ENCODE results near the gene RDH13.

Gene RDH13

DNA sequence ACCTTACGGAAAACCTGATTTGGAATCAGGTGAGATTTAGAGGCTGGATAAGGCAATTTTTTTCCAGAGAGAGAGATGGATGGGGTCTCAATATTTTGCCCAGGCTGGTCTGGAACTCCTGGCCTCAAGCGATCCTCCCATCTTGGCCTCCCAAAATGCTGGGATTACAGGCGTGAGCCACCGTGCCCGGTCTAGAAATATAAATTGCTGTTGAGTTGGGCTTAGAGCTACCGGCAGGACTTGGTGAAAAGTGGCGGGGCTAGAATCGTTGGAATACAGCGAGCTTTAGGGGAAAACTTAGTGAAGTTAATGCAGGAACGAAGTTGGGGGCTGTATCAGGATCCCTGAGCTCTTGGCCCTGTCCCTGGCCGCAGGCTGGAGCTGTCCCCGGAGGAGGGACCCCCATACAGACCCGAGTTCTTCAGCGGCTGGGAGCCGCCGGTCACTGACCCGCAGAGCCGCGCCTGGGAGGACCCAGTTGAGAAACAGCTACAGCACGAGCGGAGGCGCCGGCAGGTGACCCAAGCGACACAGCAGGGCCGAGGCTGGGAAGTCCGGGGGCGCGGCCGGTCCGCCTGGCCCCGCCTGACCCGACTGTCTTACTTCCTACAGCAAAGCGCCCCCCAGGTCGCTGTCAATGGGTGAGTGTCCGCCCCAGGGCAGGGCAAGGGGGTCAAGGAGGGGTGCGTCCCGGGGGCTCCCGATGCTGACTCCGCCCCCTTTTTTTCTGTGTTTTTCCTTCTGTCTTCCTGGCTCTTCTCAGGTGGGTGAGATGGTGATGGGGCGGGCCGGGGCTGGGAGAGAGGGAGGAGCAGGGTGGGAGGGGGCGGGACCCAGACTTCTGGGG is 20.3 kb upstream of the RDH13 start:
- H3K4me3 ChIP-seq (replicated peaks; ENCODE audit: insufficient read depth, low read length) = no peak overlapping the region
- peaks cover 25% of the 10 kb centered on the region for H3K27me3 ChIP-seq (ENCODE audit: insufficient read depth, poor library complexity, severe bottlenecking)
- no peak overlapping the region for H3K27ac ChIP-seq (replicated peaks)
- DNase-seq (ENCODE audit: low read depth in 1 of 2, low spot score in 1 of 2) = no peak
- TF ChIP-seq SPI1 (IDR thresholded peaks at IDR 0.05; ENCODE audit: borderline replicate concordance, low read depth) (no peak), GABPA (IDR thresholded peaks at IDR 0.05; ENCODE audit: low read depth) (no peak), POLR2AphosphoS5 (IDR thresholded peaks at IDR 0.05; ENCODE audit: low read depth) (no peak)
- TF ChIP-seq, protein P1, sequence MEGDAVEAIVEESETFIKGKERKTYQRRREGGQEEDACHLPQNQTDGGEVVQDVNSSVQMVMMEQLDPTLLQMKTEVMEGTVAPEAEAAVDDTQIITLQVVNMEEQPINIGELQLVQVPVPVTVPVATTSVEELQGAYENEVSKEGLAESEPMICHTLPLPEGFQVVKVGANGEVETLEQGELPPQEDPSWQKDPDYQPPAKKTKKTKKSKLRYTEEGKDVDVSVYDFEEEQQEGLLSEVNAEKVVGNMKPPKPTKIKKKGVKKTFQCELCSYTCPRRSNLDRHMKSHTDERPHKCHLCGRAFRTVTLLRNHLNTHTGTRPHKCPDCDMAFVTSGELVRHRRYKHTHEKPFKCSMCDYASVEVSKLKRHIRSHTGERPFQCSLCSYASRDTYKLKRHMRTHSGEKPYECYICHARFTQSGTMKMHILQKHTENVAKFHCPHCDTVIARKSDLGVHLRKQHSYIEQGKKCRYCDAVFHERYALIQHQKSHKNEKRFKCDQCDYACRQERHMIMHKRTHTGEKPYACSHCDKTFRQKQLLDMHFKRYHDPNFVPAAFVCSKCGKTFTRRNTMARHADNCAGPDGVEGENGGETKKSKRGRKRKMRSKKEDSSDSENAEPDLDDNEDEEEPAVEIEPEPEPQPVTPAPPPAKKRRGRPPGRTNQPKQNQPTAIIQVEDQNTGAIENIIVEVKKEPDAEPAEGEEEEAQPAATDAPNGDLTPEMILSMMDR (IDR thresholded peaks at IDR 0.05; ENCODE audit: insufficient read depth, low read length) = no peak
- TF ChIP-seq, protein P2, sequence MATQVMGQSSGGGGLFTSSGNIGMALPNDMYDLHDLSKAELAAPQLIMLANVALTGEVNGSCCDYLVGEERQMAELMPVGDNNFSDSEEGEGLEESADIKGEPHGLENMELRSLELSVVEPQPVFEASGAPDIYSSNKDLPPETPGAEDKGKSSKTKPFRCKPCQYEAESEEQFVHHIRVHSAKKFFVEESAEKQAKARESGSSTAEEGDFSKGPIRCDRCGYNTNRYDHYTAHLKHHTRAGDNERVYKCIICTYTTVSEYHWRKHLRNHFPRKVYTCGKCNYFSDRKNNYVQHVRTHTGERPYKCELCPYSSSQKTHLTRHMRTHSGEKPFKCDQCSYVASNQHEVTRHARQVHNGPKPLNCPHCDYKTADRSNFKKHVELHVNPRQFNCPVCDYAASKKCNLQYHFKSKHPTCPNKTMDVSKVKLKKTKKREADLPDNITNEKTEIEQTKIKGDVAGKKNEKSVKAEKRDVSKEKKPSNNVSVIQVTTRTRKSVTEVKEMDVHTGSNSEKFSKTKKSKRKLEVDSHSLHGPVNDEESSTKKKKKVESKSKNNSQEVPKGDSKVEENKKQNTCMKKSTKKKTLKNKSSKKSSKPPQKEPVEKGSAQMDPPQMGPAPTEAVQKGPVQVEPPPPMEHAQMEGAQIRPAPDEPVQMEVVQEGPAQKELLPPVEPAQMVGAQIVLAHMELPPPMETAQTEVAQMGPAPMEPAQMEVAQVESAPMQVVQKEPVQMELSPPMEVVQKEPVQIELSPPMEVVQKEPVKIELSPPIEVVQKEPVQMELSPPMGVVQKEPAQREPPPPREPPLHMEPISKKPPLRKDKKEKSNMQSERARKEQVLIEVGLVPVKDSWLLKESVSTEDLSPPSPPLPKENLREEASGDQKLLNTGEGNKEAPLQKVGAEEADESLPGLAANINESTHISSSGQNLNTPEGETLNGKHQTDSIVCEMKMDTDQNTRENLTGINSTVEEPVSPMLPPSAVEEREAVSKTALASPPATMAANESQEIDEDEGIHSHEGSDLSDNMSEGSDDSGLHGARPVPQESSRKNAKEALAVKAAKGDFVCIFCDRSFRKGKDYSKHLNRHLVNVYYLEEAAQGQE (IDR thresholded peaks at IDR 0.05; ENCODE audit: insufficient replicate concordance, low read depth) = no peak

DNA sequence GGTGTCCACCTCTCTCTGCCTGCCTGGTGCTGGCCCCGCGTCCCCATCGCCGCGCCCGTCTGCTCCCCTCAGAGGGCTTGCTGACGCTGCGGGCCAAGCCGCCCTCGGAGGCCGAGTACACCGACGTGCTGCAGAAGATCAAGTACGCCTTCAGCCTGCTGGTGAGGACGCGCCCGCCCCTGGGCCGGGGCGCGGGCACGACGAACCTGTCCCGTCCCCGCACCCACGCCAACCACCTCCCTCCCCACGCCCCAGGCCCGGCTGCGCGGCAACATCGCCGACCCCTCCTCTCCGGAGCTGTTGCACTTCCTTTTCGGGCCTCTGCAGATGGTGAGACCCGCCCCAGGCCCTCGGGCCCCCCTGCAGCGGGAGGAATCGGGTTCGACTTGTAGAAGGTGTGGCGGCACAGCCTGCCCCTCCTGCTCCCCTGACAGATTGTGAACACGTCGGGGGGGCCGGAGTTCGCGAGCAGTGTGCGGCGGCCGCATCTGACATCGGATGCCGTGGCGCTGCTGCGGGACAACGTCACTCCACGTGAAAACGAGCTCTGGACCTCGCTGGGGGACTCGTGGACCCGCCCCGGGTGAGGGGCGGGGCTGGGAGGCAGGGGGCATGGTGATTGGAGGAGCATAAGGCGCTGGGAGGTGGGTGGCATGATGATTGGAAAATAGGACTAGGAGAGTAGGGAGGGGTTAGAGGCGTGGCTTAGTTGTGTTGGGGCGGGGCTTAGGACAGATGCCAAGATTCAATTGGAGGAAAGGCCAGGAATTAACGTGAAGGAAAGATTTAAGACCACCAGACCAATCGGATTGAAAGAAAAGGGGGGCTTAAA is 19.3 kb upstream of the RDH13 start:
- Histone ChIP-seq H3K4me3 (replicated peaks; ENCODE audit: insufficient read depth, low read length) (peak overlapping the region; percentile 80), H3K27me3 (ENCODE audit: insufficient read depth, poor library complexity, severe bottlenecking) (peaks cover 25% of the 10 kb centered on the region)

DNA sequence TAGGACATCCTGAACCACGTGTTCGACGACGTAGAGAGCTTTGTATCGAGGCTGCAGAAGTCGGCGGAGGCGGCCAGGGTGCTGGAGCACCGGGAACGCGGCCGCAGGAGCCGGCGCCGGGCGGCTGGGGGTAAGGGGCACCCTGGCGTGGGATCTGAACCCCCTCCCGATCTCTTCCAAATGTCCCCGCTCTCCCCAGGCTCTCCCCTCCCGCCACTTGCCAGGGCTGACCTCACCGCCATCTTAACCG is 18.7 kb upstream of the RDH13 start:
- Histone ChIP-seq H3K27ac (replicated peaks) (no peak overlapping the region), H3K4me3 (replicated peaks; ENCODE audit: insufficient read depth, low read length) (peak overlapping the region; percentile 80), H3K27me3 (ENCODE audit: insufficient read depth, poor library complexity, severe bottlenecking) (peaks cover 21% of the 10 kb centered on the region)

More for the DNA sequence above, 19.3 kb upstream of the RDH13 start:
- TF ChIP-seq, protein P1 (IDR thresholded peaks at IDR 0.05; ENCODE audit: insufficient read depth, low read length) = no peak
- no peak for TF ChIP-seq GABPA (IDR thresholded peaks at IDR 0.05; ENCODE audit: low read depth)
- TF ChIP-seq, protein P2 (IDR thresholded peaks at IDR 0.05; ENCODE audit: insufficient replicate concordance, low read depth) = no peak
- TF ChIP-seq POLR2AphosphoS5 (IDR thresholded peaks at IDR 0.05; ENCODE audit: low read depth) = no peak
- no peak for TF ChIP-seq SPI1 (IDR thresholded peaks at IDR 0.05; ENCODE audit: borderline replicate concordance, low read depth)
- no peak for DNase-seq (ENCODE audit: low read depth in 1 of 2, low spot score in 1 of 2)
- no peak overlapping the region for H3K27ac ChIP-seq (replicated peaks)

More for the DNA sequence above, 18.7 kb upstream of the RDH13 start:
- DNase-seq (ENCODE audit: low read depth in 1 of 2, low spot score in 1 of 2) = no peak
- TF ChIP-seq, protein P2 (IDR thresholded peaks at IDR 0.05; ENCODE audit: insufficient replicate concordance, low read depth) = no peak
- no peak for TF ChIP-seq GABPA (IDR thresholded peaks at IDR 0.05; ENCODE audit: low read depth)
- no peak for TF ChIP-seq POLR2AphosphoS5 (IDR thresholded peaks at IDR 0.05; ENCODE audit: low read depth)
- no peak for TF ChIP-seq SPI1 (IDR thresholded peaks at IDR 0.05; ENCODE audit: borderline replicate concordance, low read depth)
- TF ChIP-seq, protein P1 (IDR thresholded peaks at IDR 0.05; ENCODE audit: insufficient read depth, low read length) = no peak

All from HL-60 (cell line).